OCI-LY1 (cell line): ENCODE results near the gene WWOX.

Source experiments
- H2AFZ ChIP-seq: fragments of 200-600 bp; sonication (generic), shearing (Covaris generic); 2 replicates; pipeline ENCODE4 v1.6.0; 2014; ENCODE audit warnings: antibody characterized with exemption, mild to moderate bottlenecking, low read length
- H3F3A ChIP-seq: fragments of 200-600 bp; sonication (generic), shearing (Covaris generic); 2 replicates; pipeline ENCODE4 v1.6.0; 2014; ENCODE audit warnings: mild to moderate bottlenecking, antibody characterized with exemption, low read length, moderate library complexity; ENCODE audit not compliant: insufficient read depth
- H3K27ac ChIP-seq: fragments of 200-600 bp; sonication (generic); 2 replicates; pipeline ENCODE4 v1.5.1; 2014; ENCODE audit warnings: low read length, mixed run types, mild to moderate bottlenecking, low read depth; ENCODE audit not compliant: poor library complexity, severe bottlenecking
- H3K27me3 ChIP-seq: fragments of 200-600 bp; sonication (generic); 2 replicates; pipeline ENCODE4 v1.6.0; 2014; ENCODE audit warnings: antibody characterized with exemption, mild to moderate bottlenecking, low read length, moderate library complexity; ENCODE audit not compliant: insufficient read depth
- H3K36me3 ChIP-seq: fragments of 200-600 bp; sonication (generic); 2 replicates; pipeline ENCODE4 v1.6.1; 2014; ENCODE audit warnings: mild to moderate bottlenecking, antibody characterized with exemption, low read length, moderate library complexity, mixed read lengths; ENCODE audit not compliant: insufficient read depth
- H3K4me1 ChIP-seq: fragments of 200-600 bp; sonication (generic); 2 replicates; pipeline ENCODE4 v1.5.1; 2014; ENCODE audit warnings: mild to moderate bottlenecking, low read length, moderate library complexity; ENCODE audit not compliant: insufficient read depth, severe bottlenecking
- H3K4me2 ChIP-seq: fragments of 200-600 bp; sonication (generic), shearing (Covaris generic); 2 replicates; pipeline ENCODE4 v1.6.1; 2014; ENCODE audit warnings: low read length
- H3K4me3 ChIP-seq: fragments of 200-600 bp; sonication (generic); 2 replicates; pipeline ENCODE4 v1.5.1; 2014; ENCODE audit warnings: low read length, low read depth, mild to moderate bottlenecking, mixed read lengths; ENCODE audit not compliant: poor library complexity, severe bottlenecking
- H3K79me2 ChIP-seq: fragments of 200-600 bp; shearing (Covaris generic); 2 replicates; pipeline ENCODE4 v1.6.1; 2016; ENCODE audit warnings: mixed run types, low read length, mixed read lengths; ENCODE audit not compliant: insufficient read depth
- H3K9ac ChIP-seq: fragments of 200-600 bp; sonication (generic), shearing (Covaris generic); 2 replicates; pipeline ENCODE4 v1.6.1; 2014; ENCODE audit warnings: mild to moderate bottlenecking, low read length, mixed read lengths
- H3K9me2 ChIP-seq: fragments of 200-600 bp; sonication (generic), shearing (Covaris generic); 2 replicates; pipeline ENCODE4 v1.6.1; 2014; ENCODE audit warnings: low read depth, mild to moderate bottlenecking, low read length, mixed read lengths
- H3K9me3 ChIP-seq: fragments of 200-600 bp; shearing (Covaris generic); 2 replicates; pipeline ENCODE4 v1.6.1; 2014; ENCODE audit warnings: low read length, mixed read lengths
- H4K20me1 ChIP-seq: fragments of 200-600 bp; sonication (generic), shearing (Covaris generic); 2 replicates; pipeline ENCODE4 v1.6.0; 2016; ENCODE audit warnings: mild to moderate bottlenecking, low read length; ENCODE audit not compliant: insufficient read depth
- CTCF ChIP-seq: fragments of 200-600 bp; sonication (generic), shearing (Covaris generic); IDR thresholded peaks from 2 replicates; pipeline ENCODE4 v1.5.1; 2017; ENCODE audit warnings: mild to moderate bottlenecking, antibody characterized with exemption, low read length, moderate library complexity, mixed read lengths
- EZH2 ChIP-seq: fragments of 200-600 bp; sonication (generic), shearing (Covaris generic); IDR thresholded peaks from 2 replicates; pipeline ENCODE4 v1.8.0; 2017; ENCODE audit warnings: borderline replicate concordance, mixed run types, mild to moderate bottlenecking, antibody characterized with exemption, low read length, moderate library complexity, mixed read lengths

WWOX gene

GRCh38 chr16:78501744-78502143 lies 402.3 kb downstream of the WWOX start:
- Histone ChIP-seq H3F3A (no peaks in the 10 kb centered on the region), H4K20me1 (no peaks in the 10 kb centered on the region), H3K9me2 (no peaks in the 10 kb centered on the region), H3K79me2 (no peaks in the 10 kb centered on the region), H3K4me3 (no peak overlapping the region), H3K9ac (no peak overlapping the region), H3K9me3 (no peaks in the 10 kb centered on the region), H3K36me3 (no peaks in the 10 kb centered on the region), H3K4me1 (no peaks in the 10 kb centered on the region), H3K27me3 (no peaks in the 10 kb centered on the region), H2AFZ (no peak overlapping the region), H3K4me2 (no peak overlapping the region), H3K27ac (no peak overlapping the region)
- TF ChIP-seq EZH2 (no peak), CTCF (no peak)

- Histone ChIP-seq H3K4me1 (no peaks in the 10 kb centered on the region), H3K27ac (no peak overlapping the region), H3K9me3 (no peaks in the 10 kb centered on the region), H3K36me3 (no peaks in the 10 kb centered on the region), H3K4me2 (no peak overlapping the region), H2AFZ (no peak overlapping the region), H3K9ac (no peak overlapping the region), H3F3A (no peaks in the 10 kb centered on the region), H3K79me2 (no peaks in the 10 kb centered on the region), H3K27me3 (no peaks in the 10 kb centered on the region), H4K20me1 (no peaks in the 10 kb centered on the region), H3K9me2 (no peaks in the 10 kb centered on the region), H3K4me3 (no peak overlapping the region)
- TF ChIP-seq CTCF (no peak), EZH2 (no peak)
Measured at GRCh38 chr16:78502812-78503350, 403.4 kb downstream of the WWOX start.

GRCh38 chr16:78503602-78504001 lies 404.1 kb downstream of the WWOX start:
- Histone ChIP-seq H4K20me1 (no peaks in the 10 kb centered on the region), H3K36me3 (no peaks in the 10 kb centered on the region), H3K4me3 (no peak overlapping the region), H3K9me2 (no peaks in the 10 kb centered on the region), H3K27ac (no peak overlapping the region), H3K79me2 (no peaks in the 10 kb centered on the region), H3K27me3 (no peaks in the 10 kb centered on the region), H3K9ac (no peak overlapping the region), H3F3A (no peaks in the 10 kb centered on the region), H2AFZ (no peak overlapping the region), H3K4me1 (no peaks in the 10 kb centered on the region), H3K4me2 (no peak overlapping the region), H3K9me3 (no peaks in the 10 kb centered on the region)
- TF ChIP-seq EZH2 = no peak
- TF ChIP-seq CTCF = peak; percentile 70
